Measurements from ENCODE around the gene NENF.
"Not testable (repeated sequence)": the region's sequence is repeated elsewhere in the genome, so short reads cannot be mapped to it uniquely, and the experiment has no call there.

The NENF gene
- 10.1 to 16.3 (median 10.8) reads per million in 3 donors for total RNA-seq

DNA sequence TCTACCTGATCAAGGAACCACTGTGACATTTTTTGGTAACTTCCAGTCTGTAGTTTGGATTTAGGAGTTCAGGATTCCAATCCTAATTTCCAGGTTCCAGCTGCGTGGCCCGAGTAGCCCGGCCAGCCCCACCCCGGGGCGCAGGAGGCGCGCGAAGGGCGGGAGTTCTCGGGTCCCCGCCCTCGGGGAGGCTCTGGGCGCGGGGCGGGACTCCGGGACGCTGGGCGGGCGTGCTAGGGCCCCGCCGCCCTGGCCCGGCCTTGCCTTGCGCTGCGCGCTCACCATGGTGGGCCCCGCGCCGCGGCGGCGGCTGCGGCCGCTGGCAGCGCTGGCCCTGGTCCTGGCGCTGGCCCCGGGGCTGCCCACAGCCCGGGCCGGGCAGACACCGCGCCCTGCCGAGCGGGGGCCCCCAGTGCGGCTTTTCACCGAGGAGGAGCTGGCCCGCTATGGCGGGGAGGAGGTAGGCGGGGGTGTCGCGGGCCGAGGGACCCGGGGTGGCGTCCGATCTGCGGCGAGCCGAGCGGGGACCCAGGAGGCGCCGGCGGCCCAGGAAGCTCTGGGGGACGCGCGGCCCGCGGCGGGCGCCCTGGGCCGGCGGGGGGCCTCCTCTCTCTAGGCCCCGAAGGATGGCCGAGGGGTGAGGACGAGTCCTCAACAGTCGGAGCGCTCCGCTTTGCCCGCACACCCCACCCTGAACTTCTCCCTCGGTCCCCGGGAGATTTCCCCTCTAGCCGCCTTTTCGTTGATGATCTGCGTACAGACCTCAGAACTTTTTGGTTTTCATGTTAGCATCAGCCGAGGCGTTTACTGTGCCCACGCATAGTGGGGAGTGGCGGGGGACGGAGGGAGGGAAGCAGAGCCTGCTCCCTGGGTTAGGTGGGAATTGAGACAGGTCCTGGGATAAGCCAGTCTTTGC, at the start of gene NENF:
Gene NENF, plus strand, starts transcription at position 260 of the 916 bp plus-strand sequence. Its CDS starts 24 bp downstream, at position 284.
- Histone ChIP-seq H3K4me3 (ENCODE audit: insufficient read depth, low read depth, low read length, poor library complexity, severe bottlenecking) (peak within 1 kb of the TSS; percentile 65), H3K4me1 (ENCODE audit: control insufficient read depth, insufficient read depth, low read length, poor library complexity, severe bottlenecking) (peaks cover 14% of the 10 kb centered on the region), H3K27me3 (replicated peaks; ENCODE audit: control insufficient read depth, insufficient read depth, low read length, poor library complexity, severe bottlenecking) (no peaks in the 10 kb centered on the region), H3K36me3 (ENCODE audit: control insufficient read depth, insufficient read depth, low read length) (no peaks in the 10 kb centered on the region), H3K9me3 (ENCODE audit: control insufficient read depth, low read length) (no peaks in the 10 kb centered on the region), H3K27ac (ENCODE audit: insufficient read depth, low read length, poor library complexity, severe bottlenecking) (peak within 1 kb of the TSS; percentile 53)
- peak; percentile 26 to 56 (median 46) for DNase-seq

DNA sequence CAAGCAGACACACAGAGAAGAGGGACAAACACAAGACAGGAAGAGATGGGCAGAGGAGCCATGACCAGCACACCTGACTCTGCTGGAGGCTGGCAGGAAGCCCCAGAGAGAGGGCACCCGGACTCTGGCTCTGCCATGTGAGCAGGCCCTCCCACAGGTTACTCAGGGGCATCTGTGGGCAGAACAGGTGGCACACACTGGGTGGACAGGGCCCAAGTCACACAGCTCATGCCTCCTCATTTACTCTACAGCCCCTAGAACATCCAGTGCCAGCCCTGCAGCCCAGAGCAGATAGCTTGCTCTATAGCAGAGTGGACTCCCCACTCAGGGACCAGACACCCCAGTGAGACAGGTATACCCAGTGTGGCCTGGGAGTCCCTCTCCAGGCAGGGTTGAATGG, 46.7 kb upstream of the NENF start:
- H3K36me3 ChIP-seq (ENCODE audit: control insufficient read depth, insufficient read depth, low read length): peaks cover 41% of the 10 kb centered on the region
- no peak overlapping the region for H3K27ac ChIP-seq (ENCODE audit: insufficient read depth, low read length, poor library complexity, severe bottlenecking)
- no peak for DNase-seq
- H3K4me3 ChIP-seq (ENCODE audit: insufficient read depth, low read depth, low read length, poor library complexity, severe bottlenecking): no peak overlapping the region
- H3K9me3 ChIP-seq (ENCODE audit: control insufficient read depth, low read length): no peaks in the 10 kb centered on the region
- H3K27me3 ChIP-seq (replicated peaks; ENCODE audit: control insufficient read depth, insufficient read depth, low read length, poor library complexity, severe bottlenecking): no peaks in the 10 kb centered on the region
- H3K4me1 ChIP-seq (ENCODE audit: control insufficient read depth, insufficient read depth, low read length, poor library complexity, severe bottlenecking): no peaks in the 10 kb centered on the region

DNA sequence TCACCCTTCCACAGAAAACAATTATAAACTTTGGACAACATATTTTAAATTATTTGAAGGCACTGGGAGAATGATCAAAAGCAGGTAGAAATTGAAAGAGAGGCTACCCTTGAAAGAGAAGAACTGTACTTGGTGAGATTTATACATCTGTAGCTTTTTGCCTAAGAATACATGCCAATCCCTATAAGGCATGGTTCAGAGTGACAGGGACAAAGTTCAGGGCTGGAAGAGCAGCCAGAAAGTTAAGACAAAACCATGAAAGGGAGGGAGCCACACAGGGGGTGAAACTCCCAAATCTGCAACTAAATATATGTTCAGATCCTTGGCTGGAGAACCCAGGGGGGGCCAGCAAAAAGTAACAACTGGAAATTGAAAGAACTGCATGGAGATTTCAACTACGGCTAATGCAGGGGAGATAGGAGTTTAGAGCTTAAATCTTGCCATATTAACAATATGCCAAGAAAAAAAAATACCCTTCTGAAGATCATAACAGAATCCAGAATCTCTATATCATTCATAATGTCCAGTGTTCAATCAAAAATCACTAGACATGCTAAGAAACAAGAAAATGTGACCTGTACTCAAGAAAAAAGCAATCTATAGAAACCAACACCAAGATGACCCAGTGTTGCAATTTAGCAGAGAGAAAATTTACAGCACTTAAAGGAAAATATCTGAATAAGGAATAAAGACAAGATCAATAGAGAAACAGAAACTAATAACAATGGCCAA, 43.6 kb upstream of the NENF start:
- H3K4me3 ChIP-seq (ENCODE audit: insufficient read depth, low read depth, low read length, poor library complexity, severe bottlenecking): no peak overlapping the region
- no peaks in the 10 kb centered on the region for H3K9me3 ChIP-seq (ENCODE audit: control insufficient read depth, low read length)
- DNase-seq: no peak
- no peak overlapping the region for H3K27ac ChIP-seq (ENCODE audit: insufficient read depth, low read length, poor library complexity, severe bottlenecking)
- H3K36me3 ChIP-seq (ENCODE audit: control insufficient read depth, insufficient read depth, low read length): peaks cover 23% of the 10 kb centered on the region
- H3K4me1 ChIP-seq (ENCODE audit: control insufficient read depth, insufficient read depth, low read length, poor library complexity, severe bottlenecking): no peaks in the 10 kb centered on the region
- no peaks in the 10 kb centered on the region for H3K27me3 ChIP-seq (replicated peaks; ENCODE audit: control insufficient read depth, insufficient read depth, low read length, poor library complexity, severe bottlenecking)

DNA sequence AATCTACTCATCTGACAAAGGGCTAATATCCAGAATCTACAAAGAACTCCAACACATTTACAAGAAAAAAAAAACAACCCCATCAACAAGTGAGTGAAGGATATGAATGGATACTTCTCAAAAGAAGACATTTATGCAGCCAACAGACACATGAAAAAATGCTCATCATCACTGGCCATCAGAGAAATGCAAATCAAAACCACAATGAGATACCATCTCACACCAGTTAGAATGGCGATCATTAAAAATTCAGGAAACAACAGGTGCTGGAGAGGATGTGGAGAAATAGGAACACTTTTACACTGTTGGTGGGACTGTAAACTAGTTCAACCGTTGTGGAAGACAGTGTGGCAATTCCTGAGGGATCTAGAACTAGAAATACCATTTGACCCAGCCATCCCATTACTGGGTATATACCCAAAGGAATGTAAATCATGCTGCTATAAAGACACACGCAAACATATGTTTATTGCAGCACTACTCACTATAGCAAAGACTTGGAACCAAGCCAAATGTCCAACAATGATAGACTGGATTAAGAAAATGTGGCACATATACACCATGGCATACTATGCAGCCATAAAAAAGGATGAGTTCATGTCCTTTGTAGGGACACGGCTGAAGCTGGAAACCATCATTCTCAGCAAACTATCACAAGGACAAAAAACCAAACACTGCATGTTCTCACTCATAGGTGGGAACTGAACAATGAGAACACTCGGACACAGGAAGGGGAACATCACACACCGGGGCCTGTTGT, 36.9 kb upstream of the NENF start:
- H3K36me3 ChIP-seq (ENCODE audit: control insufficient read depth, insufficient read depth, low read length); H3K4me1 ChIP-seq (ENCODE audit: control insufficient read depth, insufficient read depth, low read length, poor library complexity, severe bottlenecking); H3K27ac ChIP-seq (ENCODE audit: insufficient read depth, low read length, poor library complexity, severe bottlenecking); DNase-seq; H3K9me3 ChIP-seq (ENCODE audit: control insufficient read depth, low read length); H3K4me3 ChIP-seq (ENCODE audit: insufficient read depth, low read depth, low read length, poor library complexity, severe bottlenecking); H3K27me3 ChIP-seq (replicated peaks; ENCODE audit: control insufficient read depth, insufficient read depth, low read length, poor library complexity, severe bottlenecking): not testable (repeated sequence)

DNA sequence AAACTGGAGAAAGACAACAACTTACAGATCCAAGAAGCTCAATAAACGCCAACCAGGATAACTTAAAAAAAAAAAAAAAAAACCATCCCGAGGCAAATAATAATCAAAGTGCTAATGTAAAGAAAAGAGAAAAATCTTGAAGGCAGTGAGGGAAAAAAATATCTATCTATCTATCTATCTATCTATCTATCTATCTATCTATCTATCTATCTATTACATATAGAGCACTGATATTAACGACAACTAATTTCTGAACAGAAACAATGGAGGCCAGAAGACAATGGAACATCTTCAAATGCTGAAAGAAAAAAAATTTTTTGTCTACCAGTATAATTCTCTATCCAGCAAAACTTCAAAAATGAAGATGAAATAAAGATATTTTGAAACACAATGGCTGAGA, 36.1 kb upstream of the NENF start:
- H3K4me3 ChIP-seq (ENCODE audit: insufficient read depth, low read depth, low read length, poor library complexity, severe bottlenecking): no peak overlapping the region
- H3K9me3 ChIP-seq (ENCODE audit: control insufficient read depth, low read length): no peaks in the 10 kb centered on the region
- no peaks in the 10 kb centered on the region for H3K27me3 ChIP-seq (replicated peaks; ENCODE audit: control insufficient read depth, insufficient read depth, low read length, poor library complexity, severe bottlenecking)
- H3K36me3 ChIP-seq (ENCODE audit: control insufficient read depth, insufficient read depth, low read length): no peaks in the 10 kb centered on the region
- no peak overlapping the region for H3K27ac ChIP-seq (ENCODE audit: insufficient read depth, low read length, poor library complexity, severe bottlenecking)
- H3K4me1 ChIP-seq (ENCODE audit: control insufficient read depth, insufficient read depth, low read length, poor library complexity, severe bottlenecking): no peaks in the 10 kb centered on the region
- no peak for DNase-seq

DNA sequence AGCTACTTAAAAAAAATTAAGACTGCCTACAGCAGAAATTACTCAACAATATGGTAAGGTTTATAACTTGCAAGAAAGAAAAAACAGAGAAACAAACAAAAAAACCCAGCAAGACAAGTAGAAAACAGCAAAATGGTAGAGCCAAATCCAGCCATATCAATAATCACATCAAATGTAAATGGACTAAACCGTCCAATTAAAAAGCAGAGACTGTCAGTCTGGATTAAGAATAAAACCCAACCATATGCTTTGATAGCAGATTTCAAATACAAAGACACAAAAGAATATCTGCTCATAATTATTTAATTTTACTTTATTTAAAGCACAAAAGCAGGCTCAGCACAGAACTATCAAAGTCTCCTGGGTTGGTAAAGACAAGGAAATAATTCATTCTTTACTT, 35.5 kb upstream of the NENF start:
- Histone ChIP-seq H3K27ac (ENCODE audit: insufficient read depth, low read length, poor library complexity, severe bottlenecking) (no peak overlapping the region), H3K27me3 (replicated peaks; ENCODE audit: control insufficient read depth, insufficient read depth, low read length, poor library complexity, severe bottlenecking) (no peaks in the 10 kb centered on the region), H3K36me3 (ENCODE audit: control insufficient read depth, insufficient read depth, low read length) (no peaks in the 10 kb centered on the region), H3K9me3 (ENCODE audit: control insufficient read depth, low read length) (no peaks in the 10 kb centered on the region), H3K4me1 (ENCODE audit: control insufficient read depth, insufficient read depth, low read length, poor library complexity, severe bottlenecking) (no peaks in the 10 kb centered on the region), H3K4me3 (ENCODE audit: insufficient read depth, low read depth, low read length, poor library complexity, severe bottlenecking) (no peak overlapping the region)
- no peak for DNase-seq

DNA sequence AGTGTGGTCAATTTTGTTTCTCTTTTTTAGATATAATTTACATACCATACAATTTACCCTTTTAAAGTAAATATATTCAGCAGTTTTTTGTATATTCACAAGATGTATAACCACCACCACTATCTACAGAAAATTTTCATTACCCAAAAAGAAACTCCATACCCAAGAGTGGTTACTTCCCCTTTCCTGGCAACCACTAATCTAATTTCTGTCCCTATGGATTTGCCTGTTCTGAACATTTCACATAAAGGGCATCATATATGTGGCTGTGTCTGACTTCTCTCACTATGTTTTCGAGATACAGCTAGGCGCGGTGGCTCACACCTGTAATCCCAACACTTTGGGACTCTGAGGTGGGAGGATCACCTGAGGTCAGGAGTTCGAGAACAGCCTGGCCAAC, 31.7 kb upstream of the NENF start:
- H3K36me3 ChIP-seq (ENCODE audit: control insufficient read depth, insufficient read depth, low read length): peaks cover 4% of the 10 kb centered on the region

DNA sequence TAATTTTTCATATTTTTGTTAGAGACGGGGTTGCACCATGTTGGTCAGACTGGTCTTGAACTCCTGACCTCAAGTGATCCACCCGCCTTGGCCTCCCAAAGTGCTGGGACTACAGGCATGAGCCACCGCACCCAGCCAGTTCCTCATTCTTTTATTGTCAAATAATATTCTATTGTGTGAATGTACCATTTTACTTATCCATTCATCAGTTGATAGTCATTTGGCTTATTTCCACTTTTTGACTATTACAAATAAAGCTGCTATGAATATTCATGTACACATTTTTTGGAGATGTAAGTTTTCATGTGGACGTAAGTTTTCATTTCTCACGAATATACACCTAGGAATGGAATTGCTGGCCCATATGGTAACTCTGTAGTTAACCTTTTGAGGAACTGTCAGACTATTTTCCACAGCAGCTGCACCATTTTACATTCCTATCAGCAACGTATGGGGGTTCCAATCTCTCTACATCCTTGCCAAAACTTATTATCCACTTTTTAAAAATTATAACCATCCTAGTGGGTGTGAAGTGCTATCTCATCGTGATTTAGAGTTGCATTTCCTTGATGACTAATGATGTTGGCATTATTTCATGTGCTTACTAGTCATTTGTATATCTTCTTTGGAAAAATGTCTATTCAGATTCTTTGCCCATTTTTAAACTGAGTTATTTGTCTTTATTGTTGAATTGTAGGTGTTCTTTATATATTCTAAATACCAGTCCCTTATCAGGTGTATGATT, 30.7 kb upstream of the NENF start:
- H3K4me1 ChIP-seq (ENCODE audit: control insufficient read depth, insufficient read depth, low read length, poor library complexity, severe bottlenecking): no peaks in the 10 kb centered on the region
- no peaks in the 10 kb centered on the region for H3K9me3 ChIP-seq (ENCODE audit: control insufficient read depth, low read length)
- DNase-seq: no peak
- H3K27me3 ChIP-seq (replicated peaks; ENCODE audit: control insufficient read depth, insufficient read depth, low read length, poor library complexity, severe bottlenecking): no peaks in the 10 kb centered on the region
- peaks cover 10% of the 10 kb centered on the region for H3K36me3 ChIP-seq (ENCODE audit: control insufficient read depth, insufficient read depth, low read length)
- H3K4me3 ChIP-seq (ENCODE audit: insufficient read depth, low read depth, low read length, poor library complexity, severe bottlenecking): no peak overlapping the region
- no peak overlapping the region for H3K27ac ChIP-seq (ENCODE audit: insufficient read depth, low read length, poor library complexity, severe bottlenecking)

More for the DNA sequence above, 31.7 kb upstream of the NENF start:
- Histone ChIP-seq H3K4me3 (ENCODE audit: insufficient read depth, low read depth, low read length, poor library complexity, severe bottlenecking) (no peak overlapping the region), H3K9me3 (ENCODE audit: control insufficient read depth, low read length) (no peaks in the 10 kb centered on the region), H3K4me1 (ENCODE audit: control insufficient read depth, insufficient read depth, low read length, poor library complexity, severe bottlenecking) (no peaks in the 10 kb centered on the region), H3K27ac (ENCODE audit: insufficient read depth, low read length, poor library complexity, severe bottlenecking) (no peak overlapping the region), H3K27me3 (replicated peaks; ENCODE audit: control insufficient read depth, insufficient read depth, low read length, poor library complexity, severe bottlenecking) (no peaks in the 10 kb centered on the region)
- no peak for DNase-seq

DNA sequence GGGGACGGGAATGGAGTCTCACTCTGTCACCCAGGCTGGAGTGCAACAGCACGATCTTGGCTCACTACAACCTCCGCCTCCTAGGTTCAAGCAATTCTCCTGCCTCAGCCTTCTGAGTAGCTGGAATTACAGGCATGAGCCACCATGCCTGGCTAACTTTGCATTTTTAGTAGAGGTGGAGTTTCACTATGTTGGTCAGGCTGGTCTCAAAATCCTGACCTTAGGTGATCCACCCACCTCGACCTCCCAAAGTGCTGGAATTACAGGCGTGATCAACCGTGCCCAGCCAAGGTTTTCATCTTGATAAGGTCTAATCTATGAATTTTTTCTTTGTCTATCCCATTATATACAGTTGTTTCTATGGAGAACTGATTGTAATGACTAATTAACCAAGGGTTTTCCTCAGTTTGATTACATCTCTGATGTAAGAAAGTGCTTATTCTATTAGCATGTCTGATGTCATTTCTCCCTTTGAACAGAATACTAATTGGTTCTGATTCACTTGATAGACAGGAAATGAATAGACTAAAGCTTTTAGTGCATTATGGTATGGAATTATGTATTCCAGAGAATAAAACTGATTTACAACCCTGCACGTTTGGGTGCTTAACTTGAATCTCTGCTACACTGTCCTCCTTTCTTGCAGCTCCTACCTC, 29.9 kb upstream of the NENF start:
- Histone ChIP-seq H3K4me1 (ENCODE audit: control insufficient read depth, insufficient read depth, low read length, poor library complexity, severe bottlenecking) (no peaks in the 10 kb centered on the region), H3K27me3 (replicated peaks; ENCODE audit: control insufficient read depth, insufficient read depth, low read length, poor library complexity, severe bottlenecking) (no peaks in the 10 kb centered on the region), H3K4me3 (ENCODE audit: insufficient read depth, low read depth, low read length, poor library complexity, severe bottlenecking) (no peak overlapping the region), H3K27ac (ENCODE audit: insufficient read depth, low read length, poor library complexity, severe bottlenecking) (no peak overlapping the region), H3K36me3 (ENCODE audit: control insufficient read depth, insufficient read depth, low read length) (peaks cover 17% of the 10 kb centered on the region), H3K9me3 (ENCODE audit: control insufficient read depth, low read length) (no peaks in the 10 kb centered on the region)
- no peak for DNase-seq

All from effector memory CD4-positive, alpha-beta T cell (primary cell).